ENCODE data around the gene HNRNPH2. TPM values are rescaled to one million over a fixed set of nuclear protein-coding genes. Genes with fewer than 3 reads are reported as not detected.

The HNRNPH2 gene
- total and polyA plus RNA-seq, 9 of the 15 experiments (the other 6 are each of a cell fraction or from before 2014, with no cell fraction given): 40.0 to 130 (median 60.3) TPM

- TF ChIP-seq NR2C1 (IDR thresholded peaks at IDR 0.05): peak; percentile 75
- peak; percentile 33; the same call in 1 of the 2 replicates for TF ChIP-seq NR2C1 (tag; IDR thresholded peaks at IDR 0.05)
- TF ChIP-seq CREB1 (IDR thresholded peaks at IDR 0.05): peak; percentile 91
- TF ChIP-seq CREB1 (CRISPR knock-in tag; IDR thresholded peaks at IDR 0.05): peak; percentile 89
- no peak for TF ChIP-seq MXD1 (CRISPR knock-in tag; IDR thresholded peaks at IDR 0.05; ENCODE audit: borderline replicate concordance, poor library complexity, severe bottlenecking)
- TF ChIP-seq ZNF444 (CRISPR knock-in tag; IDR thresholded peaks at IDR 0.05): no peak
- no peak for TF ChIP-seq ID3 (CRISPR knock-in tag; IDR thresholded peaks at IDR 0.05)
- TF ChIP-seq ID3 (tag; IDR thresholded peaks at IDR 0.05): no peak
- no peak for TF ChIP-seq HMGN3 (IDR thresholded peaks at IDR 0.05; ENCODE audit: borderline replicate concordance, extremely low read depth, insufficient read length, low read depth, low read length)
- no peak for TF ChIP-seq MIER1 (IDR thresholded peaks at IDR 0.05; ENCODE audit: low read depth)
- TF ChIP-seq ZFP1 (CRISPR knock-in tag; IDR thresholded peaks at IDR 0.05): no peak
- TF ChIP-seq ZFPM2 (CRISPR knock-in tag; IDR thresholded peaks at IDR 0.05): no peak
- no peak for TF ChIP-seq XRCC3 (IDR thresholded peaks at IDR 0.05)
- TF ChIP-seq FIP1L1 (IDR thresholded peaks at IDR 0.05; ENCODE audit: low read depth, low read length, poor library complexity, severe bottlenecking): no peak
- peak; percentile 87 for TF ChIP-seq NBN (IDR thresholded peaks at IDR 0.05; ENCODE audit: low read depth)
- TF ChIP-seq MAFG (tag; conservative IDR thresholded peaks at IDR 0.05): peak; percentile 66
- TF ChIP-seq EHMT2 (IDR thresholded peaks at IDR 0.05): 0 out of 2 replicates have a peak, but pooled peaks have one; percentile 26
- peak; percentile 99 for TF ChIP-seq TOE1 (IDR thresholded peaks at IDR 0.05; ENCODE audit: borderline replicate concordance)
- no peak for TF ChIP-seq TOE1 (CRISPR knock-in tag; IDR thresholded peaks at IDR 0.05; ENCODE audit: borderline replicate concordance, low read depth)
- no peak for TF ChIP-seq ZBTB49 (CRISPR knock-in tag; IDR thresholded peaks at IDR 0.05; ENCODE audit: borderline replicate concordance)
- no peak for TF ChIP-seq MCM5 (IDR thresholded peaks at IDR 0.05; ENCODE audit: low read depth)
- TF ChIP-seq SRSF9 (IDR thresholded peaks at IDR 0.05; ENCODE audit: borderline replicate concordance, low read depth, low read length): no peak
- no peak for TF ChIP-seq SRSF1 (IDR thresholded peaks at IDR 0.05; ENCODE audit: low read depth, low read length)
- TF ChIP-seq ZNF639 (CRISPR knock-in tag; conservative IDR thresholded peaks at IDR 0.05 in 1 of 2, IDR thresholded peaks at IDR 0.05 in 1 of 2): peak in 1 of 2 experiments; percentile 52; a peak in 2 of 4 replicates
Observed at GRCh38 chrX:101407748-101408531, at the start of gene HNRNPH2, which contains the start of gene GLA (continued).

Measured in K562 (cell line).